B cell (primary cell): ENCODE measurements around the gene COMMD4.

Experiments
- EZH2 ChIP-seq: IDR thresholded peaks from 2 replicates; pipeline ENCODE4 v1.6.1; 2012; ENCODE audit warnings: borderline replicate concordance, low read depth, mild to moderate bottlenecking, moderate library complexity, low read length; ENCODE audit not compliant: insufficient read depth, poor library complexity, severe bottlenecking
- TF ChIP-seq, protein P1 (sequence below): fragments of 200-600 bp; IDR thresholded peaks from one replicate; pipeline ENCODE4 v1.8.0; 2022; ENCODE audit warnings: antibody characterized with exemption, mild to moderate bottlenecking

DNA sequence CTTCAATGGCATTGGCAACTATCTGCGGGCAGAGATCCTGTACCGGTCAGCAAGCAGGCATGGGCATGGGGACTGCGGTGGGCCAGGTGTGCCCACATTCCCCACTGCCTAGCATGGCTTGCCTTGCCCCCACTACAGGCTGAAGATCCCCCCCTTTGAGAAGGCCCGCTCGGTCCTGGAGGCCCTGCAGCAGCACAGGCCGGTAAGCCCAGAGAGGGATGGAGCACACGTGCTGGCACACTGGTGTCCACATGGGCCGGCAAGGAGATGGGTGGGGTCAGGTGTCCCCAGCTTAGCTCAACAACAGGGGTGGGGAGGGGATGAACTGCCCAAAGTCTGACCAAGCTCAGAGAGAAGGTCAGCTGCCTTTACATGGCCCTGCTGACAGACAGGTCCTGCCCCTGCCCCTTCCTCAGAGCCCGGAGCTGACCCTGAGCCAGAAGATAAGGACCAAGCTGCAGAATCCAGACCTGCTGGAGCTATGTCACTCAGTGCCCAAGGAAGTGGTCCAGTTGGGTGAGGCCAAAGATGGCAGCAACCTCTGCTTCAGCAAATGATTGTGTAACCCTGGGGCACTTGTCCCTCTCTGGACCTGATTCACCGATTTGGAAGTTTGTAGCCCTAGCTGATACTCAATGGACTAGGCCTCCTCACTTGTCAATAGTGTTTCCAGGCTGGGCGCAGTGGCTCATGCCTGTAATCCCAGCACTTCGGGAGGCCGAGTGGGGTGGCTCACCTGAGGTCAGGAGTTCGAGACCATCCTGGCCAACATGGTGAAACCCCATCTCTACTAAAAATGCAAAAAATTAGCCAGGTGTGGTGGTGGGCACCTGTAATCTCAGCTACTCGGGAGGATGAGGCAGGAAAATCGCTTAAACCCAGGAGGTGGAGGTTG lies 16.6 kb downstream of the COMMD4 start:
- TF ChIP-seq, protein P1, sequence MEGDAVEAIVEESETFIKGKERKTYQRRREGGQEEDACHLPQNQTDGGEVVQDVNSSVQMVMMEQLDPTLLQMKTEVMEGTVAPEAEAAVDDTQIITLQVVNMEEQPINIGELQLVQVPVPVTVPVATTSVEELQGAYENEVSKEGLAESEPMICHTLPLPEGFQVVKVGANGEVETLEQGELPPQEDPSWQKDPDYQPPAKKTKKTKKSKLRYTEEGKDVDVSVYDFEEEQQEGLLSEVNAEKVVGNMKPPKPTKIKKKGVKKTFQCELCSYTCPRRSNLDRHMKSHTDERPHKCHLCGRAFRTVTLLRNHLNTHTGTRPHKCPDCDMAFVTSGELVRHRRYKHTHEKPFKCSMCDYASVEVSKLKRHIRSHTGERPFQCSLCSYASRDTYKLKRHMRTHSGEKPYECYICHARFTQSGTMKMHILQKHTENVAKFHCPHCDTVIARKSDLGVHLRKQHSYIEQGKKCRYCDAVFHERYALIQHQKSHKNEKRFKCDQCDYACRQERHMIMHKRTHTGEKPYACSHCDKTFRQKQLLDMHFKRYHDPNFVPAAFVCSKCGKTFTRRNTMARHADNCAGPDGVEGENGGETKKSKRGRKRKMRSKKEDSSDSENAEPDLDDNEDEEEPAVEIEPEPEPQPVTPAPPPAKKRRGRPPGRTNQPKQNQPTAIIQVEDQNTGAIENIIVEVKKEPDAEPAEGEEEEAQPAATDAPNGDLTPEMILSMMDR: no peak
- no peak for TF ChIP-seq EZH2
